ENCODE data around the gene SPSB3. TPM values are rescaled to one million over a fixed set of nuclear protein-coding genes. Genes with fewer than 3 reads are reported as not detected.

Gene SPSB3
- total and polyA plus RNA-seq, 2 of the 13 experiments (the other 11 are each of a cell fraction or from before 2014, with no cell fraction given): 13.2 to 21.9 TPM

- peaks cover 27% of the 10 kb centered on the region for H3K4me1 ChIP-seq (ENCODE audit: insufficient read depth, low read length)
- ChIA-PET CTCF (ENCODE audit: low intra/inter-chr PET ratio, low total read pairs) (no interaction called here), POLR2A (interaction anchor here (1.3 to 1.6 kb wide), 3 partner anchors 45 to 161 kb away, joined by 3 to 4 read pairs (median 4); no protein-coding TSS in a partner anchor)
- H2AFZ ChIP-seq (ENCODE audit: low read length): no peak overlapping the region
- no peak overlapping the region for H3K9ac ChIP-seq (ENCODE audit: insufficient read depth, low read depth, low read length)
- FAIRE-seq (no peak), ATAC-seq (no peak), DNase-seq (ENCODE audit: low spot score) (no peak)
- TF ChIP-seq PCBP1 (IDR thresholded peaks at IDR 0.05; ENCODE audit: borderline replicate concordance, low read depth, low read length): no peak
- TF ChIP-seq, protein P1, sequence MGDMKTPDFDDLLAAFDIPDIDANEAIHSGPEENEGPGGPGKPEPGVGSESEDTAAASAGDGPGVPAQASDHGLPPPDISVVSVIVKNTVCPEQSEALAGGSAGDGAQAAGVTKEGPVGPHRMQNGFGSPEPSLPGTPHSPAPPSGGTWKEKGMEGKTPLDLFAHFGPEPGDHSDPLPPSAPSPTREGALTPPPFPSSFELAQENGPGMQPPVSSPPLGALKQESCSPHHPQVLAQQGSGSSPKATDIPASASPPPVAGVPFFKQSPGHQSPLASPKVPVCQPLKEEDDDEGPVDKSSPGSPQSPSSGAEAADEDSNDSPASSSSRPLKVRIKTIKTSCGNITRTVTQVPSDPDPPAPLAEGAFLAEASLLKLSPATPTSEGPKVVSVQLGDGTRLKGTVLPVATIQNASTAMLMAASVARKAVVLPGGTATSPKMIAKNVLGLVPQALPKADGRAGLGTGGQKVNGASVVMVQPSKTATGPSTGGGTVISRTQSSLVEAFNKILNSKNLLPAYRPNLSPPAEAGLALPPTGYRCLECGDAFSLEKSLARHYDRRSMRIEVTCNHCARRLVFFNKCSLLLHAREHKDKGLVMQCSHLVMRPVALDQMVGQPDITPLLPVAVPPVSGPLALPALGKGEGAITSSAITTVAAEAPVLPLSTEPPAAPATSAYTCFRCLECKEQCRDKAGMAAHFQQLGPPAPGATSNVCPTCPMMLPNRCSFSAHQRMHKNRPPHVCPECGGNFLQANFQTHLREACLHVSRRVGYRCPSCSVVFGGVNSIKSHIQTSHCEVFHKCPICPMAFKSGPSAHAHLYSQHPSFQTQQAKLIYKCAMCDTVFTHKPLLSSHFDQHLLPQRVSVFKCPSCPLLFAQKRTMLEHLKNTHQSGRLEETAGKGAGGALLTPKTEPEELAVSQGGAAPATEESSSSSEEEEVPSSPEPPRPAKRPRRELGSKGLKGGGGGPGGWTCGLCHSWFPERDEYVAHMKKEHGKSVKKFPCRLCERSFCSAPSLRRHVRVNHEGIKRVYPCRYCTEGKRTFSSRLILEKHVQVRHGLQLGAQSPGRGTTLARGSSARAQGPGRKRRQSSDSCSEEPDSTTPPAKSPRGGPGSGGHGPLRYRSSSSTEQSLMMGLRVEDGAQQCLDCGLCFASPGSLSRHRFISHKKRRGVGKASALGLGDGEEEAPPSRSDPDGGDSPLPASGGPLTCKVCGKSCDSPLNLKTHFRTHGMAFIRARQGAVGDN (CRISPR knock-in tag; IDR thresholded peaks at IDR 0.05): no peak
- no peak for TF ChIP-seq PITX1 (CRISPR knock-in tag; IDR thresholded peaks at IDR 0.05)
- no peak for TF ChIP-seq IRF9 (CRISPR knock-in tag; IDR thresholded peaks at IDR 0.05; ENCODE audit: borderline replicate concordance)
- TF ChIP-seq CCAR2 (optimal IDR thresholded peaks at IDR 0.05; ENCODE audit: low read depth, low read length): no peak
- TF ChIP-seq TCF12 (IDR thresholded peaks at IDR 0.05): no peak
- no peak for TF ChIP-seq TCF12 (CRISPR knock-in tag; IDR thresholded peaks at IDR 0.05)
- no peak for TF ChIP-seq BRCA1 (CRISPR knock-in tag; IDR thresholded peaks at IDR 0.05)
- TF ChIP-seq DR1 (CRISPR knock-in tag; IDR thresholded peaks at IDR 0.05): no peak
- no peak for TF ChIP-seq ZNF674 (CRISPR knock-in tag; IDR thresholded peaks at IDR 0.05; ENCODE audit: low read depth)
- no peak for TF ChIP-seq FOSL1 (CRISPR knock-in tag; IDR thresholded peaks at IDR 0.05; ENCODE audit: borderline replicate concordance)
- TF ChIP-seq ZNF629 (CRISPR knock-in tag; conservative IDR thresholded peaks at IDR 0.05): no peak
- no peak for TF ChIP-seq RBM22 (optimal IDR thresholded peaks at IDR 0.05; ENCODE audit: low read length)
- no peak for TF ChIP-seq XRCC5 (optimal IDR thresholded peaks at IDR 0.05; ENCODE audit: low read length)
- TF ChIP-seq ZNF383 (CRISPR knock-in tag; IDR thresholded peaks at IDR 0.05; ENCODE audit: borderline replicate concordance): no peak
- no peak for TF ChIP-seq RAD21 (CRISPR knock-in tag; IDR thresholded peaks at IDR 0.05)
- TF ChIP-seq, protein P2, sequence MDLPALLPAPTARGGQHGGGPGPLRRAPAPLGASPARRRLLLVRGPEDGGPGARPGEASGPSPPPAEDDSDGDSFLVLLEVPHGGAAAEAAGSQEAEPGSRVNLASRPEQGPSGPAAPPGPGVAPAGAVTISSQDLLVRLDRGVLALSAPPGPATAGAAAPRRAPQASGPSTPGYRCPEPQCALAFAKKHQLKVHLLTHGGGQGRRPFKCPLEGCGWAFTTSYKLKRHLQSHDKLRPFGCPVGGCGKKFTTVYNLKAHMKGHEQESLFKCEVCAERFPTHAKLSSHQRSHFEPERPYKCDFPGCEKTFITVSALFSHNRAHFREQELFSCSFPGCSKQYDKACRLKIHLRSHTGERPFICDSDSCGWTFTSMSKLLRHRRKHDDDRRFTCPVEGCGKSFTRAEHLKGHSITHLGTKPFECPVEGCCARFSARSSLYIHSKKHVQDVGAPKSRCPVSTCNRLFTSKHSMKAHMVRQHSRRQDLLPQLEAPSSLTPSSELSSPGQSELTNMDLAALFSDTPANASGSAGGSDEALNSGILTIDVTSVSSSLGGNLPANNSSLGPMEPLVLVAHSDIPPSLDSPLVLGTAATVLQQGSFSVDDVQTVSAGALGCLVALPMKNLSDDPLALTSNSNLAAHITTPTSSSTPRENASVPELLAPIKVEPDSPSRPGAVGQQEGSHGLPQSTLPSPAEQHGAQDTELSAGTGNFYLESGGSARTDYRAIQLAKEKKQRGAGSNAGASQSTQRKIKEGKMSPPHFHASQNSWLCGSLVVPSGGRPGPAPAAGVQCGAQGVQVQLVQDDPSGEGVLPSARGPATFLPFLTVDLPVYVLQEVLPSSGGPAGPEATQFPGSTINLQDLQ (CRISPR knock-in tag; IDR thresholded peaks at IDR 0.05): no peak
- TF ChIP-seq PHF8 (CRISPR knock-in tag; IDR thresholded peaks at IDR 0.05): no peak
- H3K4me3 ChIP-seq (replicated peaks in 1 of 3; ENCODE audit: insufficient read depth in 1 of 3, low read depth in 2 of 3, low read length in 3 of 3): no peak overlapping the region
- BruUV-seq (replicated peaks): no TSS peak
- intact Hi-C loops (cut with micrococcal nuclease; ENCODE audit: unreplicated experiment): no loop called here
- in situ Hi-C loops (cut with HindIII; ENCODE audit: extremely low pct_ligation_motif_present, low pct_unique_long_range_greater_than_20kb): no loop called here
- H3K27ac ChIP-seq (ENCODE audit: extremely low read length, insufficient read depth, low read length): no peak overlapping the region
- peaks cover 0 to 2% of the 10 kb centered on the region in 2 experiments; a peak in 2 of 5 replicates for H3K27me3 ChIP-seq (ENCODE audit: control insufficient read depth in 1 of 2, insufficient read depth in 2 of 2, low read length in 2 of 2)
- H4K20me1 ChIP-seq (ENCODE audit: insufficient read depth, low read length): peaks cover 4% of the 10 kb centered on the region; the same call in 1 of the 2 replicates
- 98% methylated on average over 5 of the region's 8 CpGs for WGBS (ENCODE audit: low lambda C conversion rate)
- peaks cover 5 to 13% of the 10 kb centered on the region in 2 experiments; a peak in 3 of 5 replicates for H3K36me3 ChIP-seq (replicated peaks in 1 of 2; ENCODE audit: control insufficient read depth in 1 of 2, insufficient read depth in 2 of 2, low read length in 2 of 2)
- H3K79me2 ChIP-seq (ENCODE audit: insufficient read depth, low read length): peaks cover 20% of the 10 kb centered on the region
- no peaks in the 10 kb centered on the region for H3K9me3 ChIP-seq (ENCODE audit: low read length)
- no peak overlapping the region for H3K4me2 ChIP-seq (ENCODE audit: low read depth, low read length)
Measured at GRCh38 chr16:1779234-1779701, 3.1 kb downstream of the SPSB3 start.

All from HepG2 (cell line).